Measurements from ENCODE around the gene CREM.
A peak's percentile ranks its signal among the peaks of the same experiment; 100 is the strongest.

The CREM gene

DNA sequence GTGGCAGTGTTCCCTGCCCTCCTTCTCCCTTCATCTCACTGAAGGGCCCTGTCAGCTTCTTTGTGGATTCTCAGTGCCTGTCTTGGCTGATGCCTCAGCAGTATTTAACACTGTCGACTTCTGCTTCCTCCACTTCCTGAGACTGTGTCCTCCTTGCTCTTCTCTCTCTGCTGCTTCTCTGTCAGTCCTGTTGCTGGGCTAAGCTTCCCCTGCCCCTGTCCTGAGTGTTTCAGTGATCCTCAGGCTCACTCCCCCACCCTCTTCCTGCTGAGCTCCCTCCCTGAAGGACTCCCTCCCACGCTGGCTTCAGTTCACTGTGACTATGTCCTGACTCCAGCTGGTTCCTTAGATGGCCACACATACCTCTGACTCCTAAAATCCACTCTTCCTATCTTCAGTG, 64.9 kb downstream of the CREM start:
- Mint-ChIP-seq H3K27ac (peak overlapping the region; percentile 47), H3K4me1 (peaks cover 46% of the 10 kb centered on the region), H3K4me3 (no peak overlapping the region), H3K9me3 (no peaks in the 10 kb centered on the region), H3K27me3 (no peaks in the 10 kb centered on the region), H3K36me3 (peaks cover 11% of the 10 kb centered on the region)
- no peak for DNase-seq
- CTCF ChIA-PET = interaction anchor here (0.7 to 1.3 kb wide), 4 partner anchors 9 to 65 kb away, joined by 4 to 5 read pairs (median 4); partner anchors contain the start of gene CREM

DNA sequence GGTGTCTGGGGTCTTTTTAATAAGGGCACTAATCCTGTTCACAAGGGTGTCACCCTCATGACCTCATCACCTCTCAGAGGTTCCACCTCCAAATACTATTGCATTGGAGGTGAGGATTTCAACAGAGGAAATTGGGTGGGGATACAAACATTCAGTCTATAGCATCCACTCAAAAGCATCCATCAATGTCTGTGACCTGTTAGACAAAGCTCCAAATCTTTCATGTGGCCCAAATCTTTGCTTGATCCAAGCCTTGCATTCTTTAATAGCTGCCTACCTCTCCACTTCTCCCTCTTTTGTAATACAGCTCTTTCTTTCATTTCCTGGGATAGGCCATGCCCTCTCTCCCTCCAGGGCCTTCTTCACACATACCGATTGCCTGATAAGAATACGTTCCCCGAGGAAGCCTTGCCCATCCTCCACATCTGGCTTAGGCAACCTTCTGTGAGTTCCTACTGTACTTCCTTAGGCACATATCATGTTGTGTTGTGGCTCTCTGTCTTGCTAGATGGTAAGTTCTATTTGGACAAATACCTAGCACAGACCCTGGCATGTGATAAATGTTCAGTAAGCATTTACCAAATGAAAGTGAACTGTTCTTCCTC, 66.1 kb downstream of the CREM start:
- Mint-ChIP-seq H3K27ac (peak overlapping the region; percentile 68), H3K4me1 (peaks cover 49% of the 10 kb centered on the region), H3K4me3 (no peak overlapping the region), H3K9me3 (no peaks in the 10 kb centered on the region), H3K27me3 (no peaks in the 10 kb centered on the region), H3K36me3 (peaks cover 13% of the 10 kb centered on the region)
- CTCF ChIA-PET = interaction anchor here (0.7 to 1.3 kb wide), 3 partner anchors 23 to 66 kb away, joined by 3 to 5 read pairs (median 4); partner anchors contain the start of gene CREM
- DNase-seq = no peak

DNA sequence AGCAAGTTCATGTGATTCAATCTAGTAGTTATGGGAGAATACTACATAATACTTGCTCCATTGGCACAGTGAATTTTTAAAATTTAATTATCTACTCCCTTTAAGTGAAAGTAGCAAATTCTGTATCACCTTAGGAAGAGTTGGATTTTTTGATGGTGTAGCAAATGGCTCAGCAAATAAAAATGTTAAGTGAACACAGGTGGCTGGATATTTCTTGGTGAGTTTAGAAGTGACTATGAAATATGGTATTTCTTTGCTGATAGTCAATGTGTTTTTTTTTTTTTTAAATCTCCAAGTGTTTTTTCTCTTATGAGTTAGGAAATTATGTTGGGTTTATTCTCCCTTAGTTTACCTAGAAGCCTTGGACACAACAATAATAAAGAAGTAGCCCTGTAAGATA, 67.8 kb downstream of the CREM start:
- H3K27me3 Mint-ChIP-seq = no peaks in the 10 kb centered on the region
- peak overlapping the region; percentile 43 for H3K4me3 Mint-ChIP-seq
- no peaks in the 10 kb centered on the region for H3K9me3 Mint-ChIP-seq
- H3K27ac Mint-ChIP-seq = peak overlapping the region; percentile 100
- CTCF ChIA-PET = interaction anchor here (0.6 to 4.4 kb wide), 9 partner anchors 12 to 73 kb away, joined by 3 to 99 read pairs (median 28); partner anchors contain the start of gene CREM
- no peak for DNase-seq
- H3K4me1 Mint-ChIP-seq = peaks cover 57% of the 10 kb centered on the region
- peaks cover 13% of the 10 kb centered on the region for H3K36me3 Mint-ChIP-seq

DNA sequence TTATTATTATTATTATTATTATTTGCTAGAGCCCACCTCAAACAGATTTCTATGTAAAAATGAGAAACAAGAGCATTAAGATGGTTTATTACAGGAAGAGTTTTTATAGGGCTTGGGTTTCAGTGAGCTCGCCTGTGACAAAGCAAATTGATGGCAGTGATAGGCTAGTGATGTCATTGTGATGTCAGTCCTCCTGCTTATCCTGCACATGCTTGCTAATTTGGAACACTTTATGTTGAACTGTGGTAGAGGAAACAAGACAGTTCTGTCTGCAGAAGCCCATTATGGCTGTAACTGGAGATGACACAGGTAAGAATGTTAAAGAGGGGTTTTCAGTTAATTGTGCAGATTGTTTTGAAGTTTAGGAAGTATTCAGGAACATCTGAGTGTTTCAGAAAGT, 68.3 kb downstream of the CREM start:
- peak; percentile 62 for DNase-seq
- no peaks in the 10 kb centered on the region for H3K27me3 Mint-ChIP-seq
- H3K36me3 Mint-ChIP-seq = peaks cover 13% of the 10 kb centered on the region
- H3K9me3 Mint-ChIP-seq = no peaks in the 10 kb centered on the region
- peak overlapping the region; percentile 100 for H3K27ac Mint-ChIP-seq
- H3K4me1 Mint-ChIP-seq = peaks cover 59% of the 10 kb centered on the region
- H3K4me3 Mint-ChIP-seq = peak overlapping the region; percentile 79
- CTCF ChIA-PET = interaction anchor here (0.6 to 4.4 kb wide), 14 partner anchors 12 to 200 kb away, joined by 3 to 99 read pairs (median 8); partner anchors contain the start of gene CREM

DNA sequence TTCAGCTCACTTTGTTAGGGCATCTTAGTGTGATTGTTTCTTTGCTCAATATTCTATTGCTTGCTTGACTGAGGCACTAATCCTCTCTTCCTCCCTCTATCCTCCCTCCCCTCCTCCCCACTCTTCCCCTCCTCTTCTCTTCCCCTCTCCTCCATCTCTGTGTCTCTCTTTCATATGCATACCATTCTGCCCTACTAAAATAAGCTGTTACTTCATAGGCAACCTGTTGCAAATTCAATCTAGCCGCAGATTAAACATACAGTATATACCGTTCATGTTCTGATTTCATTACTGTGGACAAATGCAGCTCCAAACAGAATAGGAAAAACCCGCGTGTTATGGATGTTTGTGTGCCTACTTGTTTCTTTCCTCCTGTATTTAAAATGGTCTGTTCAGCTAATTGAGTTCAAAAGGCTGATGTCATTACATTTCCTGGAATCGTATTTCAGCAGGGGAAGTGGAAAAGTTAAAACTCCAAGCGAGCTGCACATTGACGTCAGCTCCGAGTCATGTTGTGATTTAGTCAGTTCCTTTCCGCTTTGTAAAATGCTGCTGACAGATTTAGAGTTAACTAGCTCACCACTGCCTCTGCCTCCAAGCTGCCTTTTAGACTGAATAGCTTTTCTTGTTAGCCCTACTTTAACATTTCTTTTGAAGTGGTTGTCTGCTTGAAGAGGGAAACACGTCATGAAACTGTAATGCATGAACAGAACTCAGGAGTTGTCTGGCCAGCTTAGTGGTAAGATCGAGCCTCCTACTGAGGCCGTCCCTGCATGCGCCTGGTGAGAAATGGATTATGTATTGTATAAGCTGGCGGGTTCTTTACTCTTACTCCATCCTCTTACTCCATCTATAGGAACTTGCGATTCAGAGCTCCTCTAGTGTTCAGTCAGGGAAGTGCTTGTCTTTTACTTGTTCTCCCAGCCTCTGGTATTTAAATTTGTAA, 69.0 kb downstream of the CREM start:
- peaks cover 62% of the 10 kb centered on the region for H3K4me1 Mint-ChIP-seq

DNA sequence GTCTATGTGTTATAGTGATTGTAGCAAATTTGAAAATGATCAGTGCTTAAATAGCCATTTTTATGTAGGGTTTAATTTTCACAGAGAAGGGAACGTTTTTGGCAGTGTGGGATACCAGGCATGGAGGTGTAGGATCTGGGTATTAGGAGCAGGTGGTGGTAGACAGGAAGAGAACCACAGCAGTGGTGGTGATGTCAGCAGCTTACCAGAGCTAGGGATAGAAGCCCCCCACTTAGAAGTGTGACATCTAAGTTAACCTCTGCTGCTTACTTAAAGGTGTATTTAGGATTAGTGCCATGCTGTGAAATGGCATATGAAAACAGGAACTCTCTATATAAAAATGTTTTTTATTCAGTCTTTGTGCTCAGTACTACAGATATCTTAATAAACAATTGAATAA, 73.8 kb downstream of the CREM start:
- Mint-ChIP-seq H3K36me3 (peaks cover 25% of the 10 kb centered on the region), H3K27me3 (no peaks in the 10 kb centered on the region), H3K4me1 (peaks cover 60% of the 10 kb centered on the region), H3K27ac (no peak overlapping the region), H3K4me3 (no peak overlapping the region), H3K9me3 (no peaks in the 10 kb centered on the region)
- no peak for DNase-seq
- CTCF ChIA-PET = no interaction called here

More for the DNA sequence above, 69.0 kb downstream of the CREM start:
- Mint-ChIP-seq H3K36me3 (peaks cover 16% of the 10 kb centered on the region), H3K27ac (peak overlapping the region; percentile 100), H3K4me3 (peak overlapping the region; percentile 79), H3K9me3 (no peaks in the 10 kb centered on the region), H3K27me3 (no peaks in the 10 kb centered on the region)
- peak; percentile 89 for DNase-seq
- CTCF ChIA-PET = interaction anchor here (0.8 to 4.4 kb wide), 20 partner anchors 10 to 201 kb away, joined by 3 to 99 read pairs (median 4); partner anchors contain the start of gene CREM

DNA sequence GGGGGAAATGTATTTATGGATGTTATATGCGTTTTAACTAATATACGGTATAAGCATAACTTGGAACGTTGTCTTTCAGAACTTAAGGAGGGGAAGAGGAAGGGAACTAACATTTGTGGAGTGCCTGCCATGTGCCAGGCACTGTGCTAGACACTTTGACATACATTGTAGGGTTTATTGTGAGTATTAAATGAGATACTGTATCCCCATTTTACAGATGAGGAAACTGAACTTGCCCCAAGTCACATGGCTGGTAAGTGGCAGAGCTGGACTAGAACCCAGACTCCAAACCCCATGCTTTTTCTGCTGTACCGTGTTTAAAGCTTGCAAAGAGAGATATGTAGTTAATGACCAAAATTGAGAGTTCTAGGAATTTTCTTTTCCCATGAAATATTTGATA, 74.6 kb downstream of the CREM start:
- H3K4me1 Mint-ChIP-seq = peaks cover 58% of the 10 kb centered on the region
- H3K27me3 Mint-ChIP-seq = no peaks in the 10 kb centered on the region

DNA sequence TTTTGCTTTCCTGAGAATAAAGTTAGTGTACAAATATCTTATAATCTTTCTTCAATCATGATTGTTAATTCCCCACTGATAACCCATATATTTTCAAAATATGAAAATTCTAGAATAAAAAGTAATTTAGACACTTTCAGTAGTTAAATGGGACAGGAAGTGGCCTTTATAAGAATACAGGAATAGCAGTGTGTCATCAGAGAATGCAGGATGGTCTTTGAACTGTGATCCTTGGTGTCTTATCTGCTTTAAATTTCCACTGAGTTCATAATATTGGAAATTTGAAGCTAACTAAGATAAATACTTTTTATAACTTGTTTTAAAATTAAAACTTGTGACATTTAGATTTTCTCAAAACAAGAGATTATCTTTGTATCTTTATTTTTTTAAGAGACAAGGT, 75.4 kb downstream of the CREM start:
- H3K4me1 Mint-ChIP-seq = peaks cover 66% of the 10 kb centered on the region
- no peaks in the 10 kb centered on the region for H3K9me3 Mint-ChIP-seq
- H3K27ac Mint-ChIP-seq = no peak overlapping the region
- no peak for DNase-seq
- H3K27me3 Mint-ChIP-seq = no peaks in the 10 kb centered on the region
- no peak overlapping the region for H3K4me3 Mint-ChIP-seq
- peaks cover 32% of the 10 kb centered on the region for H3K36me3 Mint-ChIP-seq
- CTCF ChIA-PET = interaction anchor here (0.8 to 1.5 kb wide), 6 partner anchors 9 to 361 kb away, joined by 3 to 4 read pairs (median 3); no protein-coding TSS in a partner anchor

More for the DNA sequence above, 74.6 kb downstream of the CREM start:
- H3K9me3 Mint-ChIP-seq = no peaks in the 10 kb centered on the region
- H3K27ac Mint-ChIP-seq = peak overlapping the region; percentile 33
- CTCF ChIA-PET = interaction anchor here (0.8 to 1.5 kb wide), 6 partner anchors 10 to 362 kb away, joined by 3 to 4 read pairs (median 3); no protein-coding TSS in a partner anchor
- DNase-seq = no peak
- H3K4me3 Mint-ChIP-seq = no peak overlapping the region
- peaks cover 26% of the 10 kb centered on the region for H3K36me3 Mint-ChIP-seq

DNA sequence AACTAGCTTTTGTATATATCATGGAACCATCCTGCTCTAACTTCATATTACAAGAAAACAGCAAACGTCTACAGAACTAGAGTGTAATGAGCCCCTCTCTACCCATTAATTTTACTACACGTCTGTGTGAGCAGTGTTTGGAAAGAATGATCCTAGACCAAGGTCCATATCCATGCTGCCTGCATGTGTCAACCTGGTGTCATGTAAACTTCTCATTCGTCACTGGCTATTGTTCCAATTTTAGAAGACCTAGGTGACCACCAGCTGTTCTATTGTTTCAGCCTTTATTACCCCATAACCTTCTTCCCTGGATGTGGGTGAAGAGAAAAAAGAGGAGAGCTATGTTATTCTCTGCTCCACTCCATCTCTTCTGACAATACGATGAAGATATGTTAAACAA, 77.1 kb downstream of the CREM start:
- Mint-ChIP-seq H3K4me1 (peaks cover 69% of the 10 kb centered on the region), H3K36me3 (peaks cover 40% of the 10 kb centered on the region)
- CTCF ChIA-PET = interaction anchor here (3.2 to 7.1 kb wide), 2 partner anchors 8 to 77 kb away, joined by 12 to 77 read pairs; partner anchors contain the start of gene CREM

DNA sequence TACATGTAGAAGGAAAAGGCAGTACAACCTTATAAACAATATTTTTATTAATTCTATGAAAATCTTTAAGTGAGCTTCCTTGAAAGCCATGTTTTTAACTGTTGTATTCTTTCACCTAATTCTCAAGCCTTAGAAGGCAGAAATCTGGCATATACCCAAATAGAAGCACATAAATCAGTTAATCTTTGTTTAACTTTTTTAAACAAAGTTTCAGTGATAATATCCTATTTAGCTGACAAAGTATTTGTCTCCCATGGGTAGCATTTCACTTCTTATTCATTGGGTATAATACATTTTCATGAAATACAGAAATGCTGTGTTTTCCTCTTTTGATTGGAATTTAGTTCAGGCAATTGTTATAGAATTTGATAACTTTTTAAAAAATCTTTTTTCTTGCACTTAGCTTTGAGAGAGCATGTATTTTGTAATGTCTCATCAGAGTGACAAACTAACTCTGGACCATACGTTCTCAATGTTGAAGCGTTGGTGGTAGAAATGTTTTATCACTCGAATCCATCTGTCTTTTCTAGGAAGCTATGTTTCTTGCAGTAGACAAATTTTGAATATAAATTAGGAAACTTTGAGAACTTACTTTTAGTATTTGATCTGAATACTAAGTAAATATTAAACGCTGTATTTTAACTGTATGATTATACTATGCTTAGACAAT, 78.1 kb downstream of the CREM start:
- DNase-seq = no peak
- Mint-ChIP-seq H3K4me3 (no peak overlapping the region), H3K9me3 (no peaks in the 10 kb centered on the region), H3K27me3 (no peaks in the 10 kb centered on the region), H3K36me3 (peaks cover 46% of the 10 kb centered on the region), H3K4me1 (peaks cover 76% of the 10 kb centered on the region), H3K27ac (no peak overlapping the region)
- CTCF ChIA-PET = interaction anchor here (0.6 to 7.1 kb wide), 4 partner anchors 9 to 238 kb away, joined by 3 to 77 read pairs (median 24); partner anchors contain the start of gene CREM

More for the DNA sequence above, 77.1 kb downstream of the CREM start:
- Mint-ChIP-seq H3K4me3 (no peak overlapping the region), H3K27me3 (no peaks in the 10 kb centered on the region), H3K27ac (no peak overlapping the region), H3K9me3 (no peaks in the 10 kb centered on the region)
- DNase-seq = no peak

DNA sequence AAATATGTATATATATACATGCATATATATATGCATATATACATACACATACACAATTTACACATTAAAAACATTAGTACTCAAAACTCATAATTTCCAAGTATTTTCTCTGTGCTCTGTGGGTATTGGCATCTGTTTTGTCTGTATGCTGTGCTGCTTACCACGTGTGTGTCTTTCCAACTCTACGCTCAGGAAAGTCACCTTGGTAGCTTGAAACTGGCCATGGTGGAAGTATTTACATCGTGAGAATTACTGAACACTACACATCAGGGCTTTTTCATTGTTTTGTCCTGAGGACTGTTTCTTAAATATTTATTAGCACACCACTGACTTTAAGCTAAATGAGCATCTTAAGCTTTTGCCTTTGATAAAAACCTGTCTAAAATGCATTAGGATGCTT, 79.6 kb downstream of the CREM start:
- DNase-seq = no peak

DNA sequence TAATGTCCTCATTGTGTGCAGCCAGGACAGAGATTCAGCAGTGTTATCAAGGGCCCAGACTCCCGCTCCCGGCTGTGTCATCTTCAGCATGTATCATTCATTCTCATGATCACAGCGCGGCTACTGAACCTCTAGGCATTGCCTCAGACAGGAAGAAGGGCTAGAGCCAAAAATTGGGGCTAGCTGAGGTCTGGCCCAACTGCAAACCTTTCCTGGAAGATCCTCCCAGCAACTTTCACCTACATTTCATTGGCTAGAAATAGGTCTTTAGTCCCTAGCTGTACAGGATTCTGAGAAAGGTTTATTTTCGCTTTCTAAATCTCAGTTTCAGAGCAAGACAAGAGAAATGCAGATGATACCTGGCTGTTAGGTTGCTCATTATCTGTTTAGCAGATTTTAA, 81.9 kb downstream of the CREM start:
- H3K36me3 Mint-ChIP-seq = peaks cover 64% of the 10 kb centered on the region

More for the DNA sequence above, 79.6 kb downstream of the CREM start:
- no peaks in the 10 kb centered on the region for H3K9me3 Mint-ChIP-seq
- H3K27ac Mint-ChIP-seq = peak overlapping the region; percentile 76
- peaks cover 55% of the 10 kb centered on the region for H3K36me3 Mint-ChIP-seq
- H3K27me3 Mint-ChIP-seq = no peaks in the 10 kb centered on the region
- no peak overlapping the region for H3K4me3 Mint-ChIP-seq
- peaks cover 79% of the 10 kb centered on the region for H3K4me1 Mint-ChIP-seq
- CTCF ChIA-PET = interaction anchor here (0.8 to 7.1 kb wide), 3 partner anchors 9 to 11 kb away, joined by 3 to 77 read pairs (median 35); no protein-coding TSS in a partner anchor

DNA sequence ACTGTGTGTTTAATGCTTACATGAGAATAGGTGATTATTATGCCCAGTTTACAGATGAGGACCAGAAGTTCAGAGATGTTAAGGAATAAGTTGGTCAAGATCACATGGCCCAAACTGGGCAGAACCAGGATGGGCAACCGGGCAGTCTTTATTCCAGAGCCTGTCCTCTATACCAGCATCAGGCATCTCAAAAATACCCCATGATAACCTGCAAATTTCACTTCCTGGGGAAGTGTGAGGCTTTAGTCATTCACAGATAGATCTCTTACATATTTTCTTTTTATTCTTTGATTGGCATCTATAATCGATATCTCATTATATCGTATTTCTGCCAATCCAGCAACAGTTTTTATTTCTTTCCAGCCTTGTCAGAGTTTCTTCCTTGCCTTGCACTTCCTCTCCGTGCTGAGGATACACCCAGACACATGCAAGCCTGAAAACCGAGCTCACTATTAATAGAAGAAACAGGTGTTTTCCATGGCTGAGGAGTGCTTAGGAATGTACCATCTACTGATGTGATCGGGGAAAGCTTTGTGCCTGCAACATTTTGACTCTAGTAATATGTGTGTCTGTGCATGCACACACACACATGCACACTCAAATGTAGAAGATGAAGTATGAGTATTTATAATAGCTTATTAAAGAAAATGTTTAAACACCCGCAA, 82.4 kb downstream of the CREM start:
- DNase-seq = no peak
- no peaks in the 10 kb centered on the region for H3K27me3 Mint-ChIP-seq
- peak overlapping the region; percentile 60 for H3K4me3 Mint-ChIP-seq
- H3K36me3 Mint-ChIP-seq = peaks cover 63% of the 10 kb centered on the region
- peak overlapping the region; percentile 96 for H3K27ac Mint-ChIP-seq
- no peaks in the 10 kb centered on the region for H3K9me3 Mint-ChIP-seq
- H3K4me1 Mint-ChIP-seq = peaks cover 71% of the 10 kb centered on the region
- CTCF ChIA-PET = interaction anchor here (0.8 to 7.1 kb wide), 6 partner anchors 8 to 90 kb away, joined by 3 to 77 read pairs (median 4); partner anchors contain the start of gene CREM

More for the DNA sequence above, 81.9 kb downstream of the CREM start:
- Mint-ChIP-seq H3K4me1 (peaks cover 71% of the 10 kb centered on the region), H3K27me3 (no peaks in the 10 kb centered on the region), H3K27ac (peak overlapping the region; percentile 96), H3K9me3 (no peaks in the 10 kb centered on the region), H3K4me3 (peak overlapping the region; percentile 60)
- CTCF ChIA-PET = interaction anchor here (1.2 to 7.1 kb wide), 4 partner anchors 9 to 86 kb away, joined by 3 to 77 read pairs (median 20); no protein-coding TSS in a partner anchor
- peak; percentile 74 for DNase-seq

Measured in activated naive CD4-positive, alpha-beta T cell treated with anti-CD3 and anti-CD28 coated beads, Interleukin-2, amount 10 ng/mL, durations not matched to agents 7 days and 5 days (primary cell).